HG03571 (cell line): Measurements from ENCODE around the gene PIEZO1.
"Not testable (repeated sequence)": the region's sequence is repeated elsewhere in the genome, so short reads cannot be mapped to it uniquely, and the experiment has no call there.

Experiments used
- ATAC-seq: cut with Tn5 transposase; IDR thresholded peaks from one replicate; pipeline ENCODE4 v1.9.1; 2021; ENCODE audit not compliant: unreplicated experiment

PIEZO1 gene

GRCh38 chr16:88785106-88785924 lies at the start of gene PIEZO1:
Gene PIEZO1, minus strand, starts transcription at chr16:88785220. Its CDS starts 256 bp downstream, at chr16:88784964.
- ATAC-seq: no peak

GRCh38 chr16:88834670-88835069 lies 49.6 kb upstream of the PIEZO1 start:
- ATAC-seq: no peak

- no peak for ATAC-seq
Observed at GRCh38 chr16:88833086-88833485, 48.1 kb upstream of the PIEZO1 start.

GRCh38 chr16:88831838-88832237 lies 46.8 kb upstream of the PIEZO1 start:
- ATAC-seq: no peak

- no peak for ATAC-seq
Observed at GRCh38 chr16:88830783-88831182, 45.8 kb upstream of the PIEZO1 start.

GRCh38 chr16:88830258-88830657 lies 45.2 kb upstream of the PIEZO1 start:
- no peak for ATAC-seq

GRCh38 chr16:88828711-88829110 lies 43.7 kb upstream of the PIEZO1 start:
- ATAC-seq: no peak

- ATAC-seq: no peak
Observed at GRCh38 chr16:88827727-88828126, 42.7 kb upstream of the PIEZO1 start.

GRCh38 chr16:88826070-88826840 lies 41.2 kb upstream of the PIEZO1 start:
- no peak for ATAC-seq

- ATAC-seq: no peak
Observed at GRCh38 chr16:88825146-88825545, 40.1 kb upstream of the PIEZO1 start.

- ATAC-seq: no peak
Observed at GRCh38 chr16:88824256-88825077, 39.4 kb upstream of the PIEZO1 start.

GRCh38 chr16:88823646-88824045 lies 38.6 kb upstream of the PIEZO1 start:
- ATAC-seq: not testable (repeated sequence)

- no peak for ATAC-seq
Observed at GRCh38 chr16:88822281-88823040, 37.4 kb upstream of the PIEZO1 start.

- ATAC-seq: no peak
Observed at GRCh38 chr16:88821168-88821850, 36.3 kb upstream of the PIEZO1 start.

- no peak for ATAC-seq
Observed at GRCh38 chr16:88820385-88821025, 35.5 kb upstream of the PIEZO1 start.

- no peak for ATAC-seq
Observed at GRCh38 chr16:88819126-88819525, 34.1 kb upstream of the PIEZO1 start.

- no peak for ATAC-seq
Observed at GRCh38 chr16:88818575-88818874, 33.5 kb upstream of the PIEZO1 start.

GRCh38 chr16:88817785-88818574 lies 33.0 kb upstream of the PIEZO1 start:
- no peak for ATAC-seq
